HCT116 (cell line): ENCODE data around the gene ACP1.

Experiments used
- POLR2AphosphoS5 ChIP-seq: IDR thresholded peaks from 2 replicates; pipeline ENCODE4 v1.6.1; 2011; ENCODE audit warnings: mild to moderate bottlenecking, low read depth, low read length, moderate library complexity
- TF ChIP-seq, protein P1 (sequence below), 3 experiments: fragments of 200-600 bp in 1 of 3; sonication (generic) in 1 of 3; IDR thresholded peaks in 2 of 3; conservative IDR thresholded peaks in 1 of 3; 2 replicates each; pipeline ENCODE4 v1.5.1; 2012 to 2017; ENCODE audit warnings: low read depth in 2 of 3, low read length in 2 of 3, antibody characterized with exemption in 1 of 3, borderline replicate concordance in 1 of 3, control low read depth in 1 of 3, mild to moderate bottlenecking in 1 of 3, mixed read lengths in 1 of 3, mixed run types in 1 of 3, moderate library complexity in 1 of 3; ENCODE audit not compliant: insufficient read depth in 1 of 3

GRCh38 chr2:263774-264492 lies 814 bp upstream of the ACP1 start, which contains the start of gene SH3YL1:
- TF ChIP-seq, protein P1, sequence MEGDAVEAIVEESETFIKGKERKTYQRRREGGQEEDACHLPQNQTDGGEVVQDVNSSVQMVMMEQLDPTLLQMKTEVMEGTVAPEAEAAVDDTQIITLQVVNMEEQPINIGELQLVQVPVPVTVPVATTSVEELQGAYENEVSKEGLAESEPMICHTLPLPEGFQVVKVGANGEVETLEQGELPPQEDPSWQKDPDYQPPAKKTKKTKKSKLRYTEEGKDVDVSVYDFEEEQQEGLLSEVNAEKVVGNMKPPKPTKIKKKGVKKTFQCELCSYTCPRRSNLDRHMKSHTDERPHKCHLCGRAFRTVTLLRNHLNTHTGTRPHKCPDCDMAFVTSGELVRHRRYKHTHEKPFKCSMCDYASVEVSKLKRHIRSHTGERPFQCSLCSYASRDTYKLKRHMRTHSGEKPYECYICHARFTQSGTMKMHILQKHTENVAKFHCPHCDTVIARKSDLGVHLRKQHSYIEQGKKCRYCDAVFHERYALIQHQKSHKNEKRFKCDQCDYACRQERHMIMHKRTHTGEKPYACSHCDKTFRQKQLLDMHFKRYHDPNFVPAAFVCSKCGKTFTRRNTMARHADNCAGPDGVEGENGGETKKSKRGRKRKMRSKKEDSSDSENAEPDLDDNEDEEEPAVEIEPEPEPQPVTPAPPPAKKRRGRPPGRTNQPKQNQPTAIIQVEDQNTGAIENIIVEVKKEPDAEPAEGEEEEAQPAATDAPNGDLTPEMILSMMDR (IDR thresholded peaks at IDR 0.05 in 2 of 3, conservative IDR thresholded peaks at IDR 0.05 in 1 of 3; ENCODE audit: borderline replicate concordance in 1 of 3, insufficient read depth in 1 of 3, low read depth in 2 of 3, low read length in 2 of 3): no peak
- TF ChIP-seq POLR2AphosphoS5: peak; percentile 66
